Hematopoietic multipotent progenitor cell treated with erythropoietin and hydrocortisone succinate and interleukin-3 and kit ligand, for 8 days (in vitro differentiated cells): ENCODE measurements around the gene TIAL1.
A peak's percentile ranks its signal among the peaks of the same experiment; 100 is the strongest.
"Not testable (repeated sequence)": the region's sequence is repeated elsewhere in the genome, so short reads cannot be mapped to it uniquely, and the experiment has no call there.

ENCODE experiments used
- DNase-seq: peaks from one replicate; pipeline ENCODE4 v3.0.0-alpha.2; 2015

Gene TIAL1

DNA sequence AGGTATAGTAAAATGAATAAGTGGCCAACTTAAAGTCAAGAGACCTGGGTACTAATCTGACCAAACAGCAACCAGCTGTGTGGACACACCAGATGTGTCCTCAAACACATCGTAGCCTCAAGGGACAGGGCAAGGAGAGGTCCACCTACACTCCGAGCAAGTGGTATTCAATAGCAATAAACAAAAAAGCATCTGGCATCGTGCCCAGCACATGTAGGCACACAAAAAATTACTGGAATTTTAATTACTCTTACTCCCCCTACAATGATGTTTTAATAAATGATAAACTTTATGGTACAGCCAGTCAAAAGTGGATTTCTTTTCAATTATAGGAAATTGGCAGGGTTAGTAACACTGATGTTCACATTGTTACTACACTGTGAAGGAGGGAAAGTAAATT is 50.8 kb downstream of the TIAL1 start:
- DNase-seq: no peak

DNA sequence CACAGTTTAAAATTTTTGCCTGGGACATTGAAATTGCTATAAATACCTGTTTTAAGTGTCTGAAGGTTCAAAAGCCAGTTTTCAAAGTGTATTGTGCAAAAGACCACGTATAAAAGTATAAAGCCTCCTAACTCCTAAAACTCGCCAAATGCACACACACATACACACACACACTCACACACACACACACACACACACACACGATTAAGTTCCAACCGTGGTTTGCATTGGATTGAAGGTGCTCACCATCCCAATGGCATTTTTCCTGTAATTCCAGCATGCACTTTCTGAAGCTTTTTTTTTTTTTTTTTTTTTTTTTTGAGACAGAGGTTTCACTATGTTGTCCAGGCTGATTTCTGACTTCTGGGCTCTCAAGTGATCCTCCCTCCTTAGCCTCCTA is 51.5 kb downstream of the TIAL1 start:
- no peak for DNase-seq

DNA sequence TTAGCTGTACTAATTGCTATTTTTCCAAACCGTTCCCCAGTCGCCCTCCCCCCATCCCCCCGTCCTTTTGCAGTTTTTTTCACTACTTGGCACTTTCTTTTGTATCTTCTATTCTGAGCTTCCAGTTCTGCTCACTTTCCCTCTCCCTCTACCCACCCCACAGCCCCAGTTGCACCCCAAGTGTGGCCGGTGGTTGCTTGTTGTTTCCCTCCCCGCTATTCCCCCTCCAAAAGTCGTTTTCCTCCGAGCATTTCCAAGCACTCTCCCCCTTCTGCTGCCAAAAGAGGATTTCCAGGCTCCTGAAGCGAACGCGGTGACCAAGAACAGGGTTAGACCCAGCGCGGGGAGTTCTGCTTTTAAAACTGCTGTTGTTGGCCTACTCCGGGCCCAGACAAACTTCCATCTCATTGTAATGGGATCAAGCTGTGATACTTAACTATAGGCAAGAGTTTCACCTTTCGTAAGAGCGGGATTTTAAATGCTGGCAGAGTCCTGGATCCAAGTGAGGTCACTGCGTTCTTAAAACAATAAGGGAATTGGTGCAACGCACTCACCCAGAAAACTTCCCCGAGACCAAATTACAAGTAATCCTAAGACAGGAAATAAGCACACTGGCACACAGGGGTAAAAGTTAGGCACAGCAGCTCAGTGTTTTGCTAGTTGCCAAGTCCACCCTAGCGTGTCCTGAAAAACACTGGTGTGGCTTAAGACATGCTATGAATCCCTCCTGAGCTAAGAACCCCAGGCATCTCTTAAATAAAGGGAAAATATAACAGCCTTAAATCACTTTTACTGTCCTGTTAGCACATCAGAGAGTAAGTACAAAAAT is 52.7 kb downstream of the TIAL1 start:
- no peak for DNase-seq

DNA sequence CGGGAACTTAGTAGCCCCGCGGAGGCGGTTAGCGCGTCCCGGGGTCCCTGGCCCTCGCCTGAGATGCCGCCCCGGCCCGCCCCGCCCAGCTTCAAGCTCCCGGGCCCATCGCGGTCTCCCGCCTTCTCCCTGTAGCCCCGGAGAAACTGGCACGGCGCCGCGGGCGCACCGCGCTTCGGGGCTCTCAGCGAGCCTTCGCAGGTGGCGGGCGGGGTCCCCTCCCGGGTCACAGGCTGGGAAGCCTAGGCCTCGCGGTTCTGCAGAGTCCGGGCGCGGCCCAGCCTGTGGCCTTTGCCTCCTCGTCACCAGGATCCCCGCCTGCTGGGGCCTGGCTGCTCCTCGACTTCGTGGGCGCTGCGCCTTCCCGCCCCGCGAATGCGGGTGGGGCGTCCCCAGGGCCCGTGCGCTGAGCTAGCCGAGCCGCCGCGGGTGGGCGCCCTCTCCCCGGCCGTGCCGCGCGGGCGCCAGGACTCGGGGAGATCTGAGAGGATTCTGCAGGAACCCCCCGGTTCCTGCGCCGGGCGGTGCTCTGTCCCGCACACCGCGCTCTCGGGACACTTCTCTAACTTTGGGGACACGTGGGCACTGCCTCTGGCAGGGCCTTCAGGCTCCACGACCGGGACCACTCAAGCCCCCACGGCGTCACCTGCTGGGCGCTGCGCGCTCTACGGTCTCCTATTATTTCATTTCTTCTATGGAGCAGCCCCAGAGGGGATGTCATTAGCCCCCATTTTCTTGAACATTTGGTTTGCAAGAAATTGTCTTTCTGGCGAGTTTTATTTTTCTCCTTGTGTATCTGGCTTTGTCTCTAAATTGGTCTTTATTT is 53.6 kb downstream of the TIAL1 start:
- peak; percentile 81 for DNase-seq

DNA sequence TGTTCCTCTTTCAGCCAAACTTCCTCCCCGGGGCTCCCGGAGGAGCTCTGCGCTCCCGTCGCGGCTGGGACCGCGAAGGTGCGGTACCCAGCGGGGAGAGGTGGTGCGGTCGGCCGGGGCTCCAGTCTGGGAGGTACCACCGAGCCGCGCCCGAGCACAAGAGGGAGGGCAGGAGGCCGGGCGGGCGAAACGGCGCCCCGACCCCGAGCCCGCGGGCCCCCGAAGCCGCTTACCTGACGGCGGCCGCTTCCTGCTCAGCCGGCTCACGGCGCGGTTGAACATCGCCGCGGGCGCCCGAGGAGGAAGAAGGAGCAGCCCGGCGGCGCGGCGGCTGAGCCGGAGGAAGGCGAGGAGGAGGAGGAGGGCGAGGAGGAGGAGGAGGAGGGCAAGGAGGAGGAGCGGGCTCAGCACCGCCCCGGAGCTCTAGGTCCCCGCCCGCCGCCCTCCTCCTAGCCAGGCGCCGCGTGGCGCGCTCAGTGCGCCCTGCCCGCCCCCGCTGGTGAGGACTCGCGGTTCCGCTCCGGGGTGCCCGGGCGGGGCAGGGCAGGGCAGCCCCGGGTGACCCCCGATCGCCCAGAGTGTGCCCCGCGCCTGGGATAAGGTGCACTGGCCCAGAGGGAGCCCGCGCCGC is 54.3 kb downstream of the TIAL1 start, which contains the start of gene RGS10:
Gene RGS10 (minus strand): TSS at position 363 of the 631 bp plus-strand sequence. CDS start 81 bp downstream, at position 282.
- peak; percentile 90 for DNase-seq

DNA sequence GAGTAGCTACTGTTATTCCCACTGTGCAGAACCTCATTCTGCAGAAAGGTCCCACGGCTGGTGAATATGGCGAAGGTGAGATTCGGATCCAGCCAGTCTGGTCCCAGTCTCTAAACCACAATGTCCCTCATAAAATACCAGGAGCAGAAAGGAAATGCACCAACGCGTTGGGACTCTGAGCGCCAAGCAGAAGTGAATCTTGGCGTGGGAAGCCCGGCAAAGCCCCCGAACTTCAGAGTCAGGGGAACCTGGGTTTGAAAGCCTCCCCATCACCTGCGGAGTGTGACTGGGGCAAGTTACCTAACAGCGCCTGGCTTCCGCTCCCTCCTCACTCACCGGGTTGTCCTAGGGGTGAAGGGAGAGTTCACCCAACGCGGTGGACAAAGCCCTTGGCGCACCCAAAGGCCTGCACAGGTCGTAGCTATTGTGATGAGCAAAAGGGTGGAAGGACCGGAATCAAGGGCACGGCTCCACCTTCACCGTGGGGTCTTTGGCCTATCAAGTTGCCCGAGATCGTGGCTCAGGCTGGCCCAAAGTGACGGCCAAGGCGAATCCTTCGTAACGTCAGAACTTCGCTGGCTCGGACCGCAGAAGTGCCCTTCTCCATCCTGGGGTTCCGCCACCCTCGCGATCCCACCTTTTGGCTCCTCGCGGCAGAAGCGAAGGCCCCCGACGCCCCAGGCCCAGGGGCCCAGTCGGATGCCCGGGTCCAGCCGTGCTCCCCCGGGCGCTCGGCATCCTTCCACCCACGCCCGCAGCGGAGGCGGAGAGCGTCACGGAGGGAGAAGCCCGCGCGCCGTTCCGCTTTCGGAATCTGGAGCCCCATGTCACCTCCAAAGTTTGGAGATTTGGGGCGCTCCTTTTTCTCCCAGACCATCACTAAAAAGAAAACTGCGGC is 55.1 kb downstream of the TIAL1 start:
- peak; percentile 29 for DNase-seq

DNA sequence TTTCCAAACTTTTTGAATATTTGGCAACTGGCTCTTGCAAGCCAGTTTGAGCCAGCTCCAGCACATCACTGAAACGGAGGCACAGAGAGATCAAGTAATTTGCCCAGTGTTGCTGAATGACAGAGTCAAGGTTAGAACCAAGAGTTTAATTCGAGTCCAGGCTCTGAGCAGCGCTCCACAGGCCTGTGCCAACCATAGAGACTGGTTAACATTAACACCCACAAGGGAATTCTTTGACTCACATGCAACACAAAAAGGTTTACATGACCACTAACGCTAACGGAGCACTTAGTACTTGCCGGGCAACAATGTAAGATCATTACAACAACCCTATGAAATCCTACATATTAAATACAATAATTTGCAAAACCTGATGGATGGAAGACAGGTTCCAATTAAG is 55.7 kb downstream of the TIAL1 start:
- no peak for DNase-seq

DNA sequence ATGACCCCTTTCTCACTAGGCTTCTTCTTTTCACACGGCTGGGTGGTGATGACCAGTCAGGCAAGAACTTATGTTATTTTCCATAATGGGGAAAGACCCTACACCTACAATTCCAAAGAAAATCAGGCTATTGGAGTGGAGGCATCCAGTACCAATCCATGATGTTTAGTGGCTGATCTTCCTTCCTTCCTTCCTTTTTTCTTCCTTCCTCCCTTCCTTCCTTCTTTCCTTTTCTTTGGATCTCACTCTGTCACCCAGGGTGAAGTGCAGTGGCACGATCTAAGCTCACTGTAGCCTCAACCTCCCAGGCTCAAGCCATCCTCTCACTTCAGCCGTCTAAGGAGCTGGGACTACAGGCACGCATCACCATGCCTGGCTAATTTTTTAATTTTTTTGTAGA is 56.7 kb downstream of the TIAL1 start:
- no peak for DNase-seq

DNA sequence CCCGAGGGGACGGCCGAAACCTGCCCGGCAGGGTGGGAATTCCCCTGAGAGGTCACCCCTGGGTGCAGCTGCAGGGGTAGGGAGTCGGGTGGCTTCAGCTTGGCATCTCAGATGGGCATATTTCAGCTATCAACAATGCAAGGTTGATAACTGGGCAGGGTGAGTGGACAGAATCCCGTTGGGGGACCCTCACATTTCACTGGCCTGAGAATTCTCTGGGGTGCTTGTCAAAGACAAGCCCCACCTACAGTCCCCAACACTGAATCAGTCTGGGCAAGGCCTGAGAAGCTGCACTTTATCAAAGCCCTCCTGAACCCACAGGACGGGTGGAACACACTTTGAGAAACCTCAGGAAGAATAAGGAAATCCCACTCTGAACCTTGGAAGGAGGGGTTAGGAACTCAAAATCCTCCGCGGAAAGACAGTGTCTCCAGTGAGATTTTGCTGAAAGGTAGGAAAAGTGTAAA is 57.4 kb downstream of the TIAL1 start:
- DNase-seq: peak; percentile 52

DNA sequence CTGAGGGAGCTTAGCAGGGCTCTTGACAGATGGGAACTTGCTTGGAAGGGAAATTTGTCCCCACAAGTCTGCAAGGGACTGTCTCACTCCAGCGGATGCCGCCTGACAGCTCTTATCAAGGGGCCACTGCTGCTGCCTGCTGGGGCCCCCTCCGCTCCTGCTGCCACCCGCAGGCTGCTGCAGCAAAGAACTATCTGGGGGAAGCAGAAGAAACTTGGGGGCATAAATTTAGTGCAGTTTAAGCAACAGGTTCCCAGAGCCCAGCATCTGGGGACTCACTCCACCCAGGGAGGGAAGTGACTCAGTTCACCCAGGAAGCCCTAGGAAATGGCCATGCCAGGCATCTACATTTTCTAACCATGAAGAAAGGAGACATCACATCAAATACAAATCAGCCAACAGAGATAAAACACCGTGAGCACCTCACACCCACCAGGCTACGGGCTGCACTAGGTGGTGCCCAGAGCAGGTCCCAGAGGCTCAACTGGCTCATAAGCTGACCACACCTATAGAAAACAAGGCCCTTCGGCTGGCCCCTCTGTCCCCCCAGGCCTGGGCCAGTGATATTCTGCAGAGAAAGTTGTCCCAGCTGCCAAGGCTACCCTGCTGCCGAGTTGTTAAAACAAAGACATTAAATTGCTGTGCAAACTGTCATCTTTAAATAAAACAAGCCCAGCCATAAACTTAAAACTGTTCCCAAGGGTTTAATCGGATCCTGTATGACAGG is 58.0 kb downstream of the TIAL1 start:
- DNase-seq: peak; percentile 92

DNA sequence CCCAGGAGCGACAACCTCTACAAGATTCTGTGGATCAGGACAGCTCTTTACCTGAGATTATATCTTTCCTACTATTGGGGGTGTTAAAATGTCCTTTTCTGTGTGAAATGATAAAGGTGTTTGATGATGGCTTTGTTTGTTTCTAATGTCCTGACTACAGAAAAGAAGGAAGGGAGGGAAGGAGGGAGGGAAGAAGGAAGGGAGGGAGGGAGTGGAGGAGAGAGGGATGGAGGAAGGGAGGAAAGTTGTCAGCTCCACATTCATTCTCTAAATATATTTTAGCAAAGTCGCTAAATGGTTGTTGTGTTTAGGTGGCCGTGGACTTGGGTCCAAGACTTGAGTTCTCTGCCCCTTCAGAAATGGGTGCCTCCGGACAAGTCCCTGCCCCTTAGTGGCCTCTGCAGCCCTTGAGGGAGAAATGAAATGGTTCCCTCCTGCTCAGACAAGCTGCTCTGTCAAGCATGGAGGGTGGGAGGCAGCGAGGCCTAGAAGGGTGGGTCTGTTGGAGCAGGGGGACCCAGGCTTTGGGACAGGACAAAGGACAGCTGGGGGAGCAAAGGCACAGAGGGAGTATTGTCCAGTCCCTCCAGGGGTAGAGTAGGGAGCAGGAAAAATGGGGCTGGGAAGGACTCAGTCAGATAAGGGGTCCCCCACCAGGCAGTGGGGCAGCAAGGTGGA is 58.7 kb downstream of the TIAL1 start:
- no peak for DNase-seq

DNA sequence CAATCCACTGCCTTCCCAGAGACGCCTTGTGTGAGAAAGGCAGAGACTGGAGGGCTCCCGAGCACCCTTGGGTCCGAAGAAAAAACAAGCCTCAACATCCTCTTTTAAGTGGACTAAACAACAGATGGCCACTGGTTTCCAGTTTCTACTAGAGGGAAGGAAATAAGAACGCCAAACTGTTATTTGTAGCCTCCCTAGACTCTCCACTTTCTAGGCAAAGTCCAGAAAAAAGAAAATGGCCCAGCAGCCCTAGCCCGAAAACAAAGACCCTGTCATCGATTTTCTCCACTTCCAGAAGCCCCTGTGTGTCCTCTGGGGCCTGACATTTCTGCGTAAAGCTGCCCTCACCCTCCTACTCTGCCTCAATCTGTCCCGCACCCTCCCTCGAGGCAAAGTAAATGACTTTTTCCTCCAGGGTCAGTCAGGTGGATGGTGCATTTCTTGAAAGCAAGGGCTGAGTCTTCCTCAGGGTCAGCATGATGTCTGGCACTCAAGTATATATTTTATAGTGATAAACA is 60.2 kb downstream of the TIAL1 start:
- no peak for DNase-seq

DNA sequence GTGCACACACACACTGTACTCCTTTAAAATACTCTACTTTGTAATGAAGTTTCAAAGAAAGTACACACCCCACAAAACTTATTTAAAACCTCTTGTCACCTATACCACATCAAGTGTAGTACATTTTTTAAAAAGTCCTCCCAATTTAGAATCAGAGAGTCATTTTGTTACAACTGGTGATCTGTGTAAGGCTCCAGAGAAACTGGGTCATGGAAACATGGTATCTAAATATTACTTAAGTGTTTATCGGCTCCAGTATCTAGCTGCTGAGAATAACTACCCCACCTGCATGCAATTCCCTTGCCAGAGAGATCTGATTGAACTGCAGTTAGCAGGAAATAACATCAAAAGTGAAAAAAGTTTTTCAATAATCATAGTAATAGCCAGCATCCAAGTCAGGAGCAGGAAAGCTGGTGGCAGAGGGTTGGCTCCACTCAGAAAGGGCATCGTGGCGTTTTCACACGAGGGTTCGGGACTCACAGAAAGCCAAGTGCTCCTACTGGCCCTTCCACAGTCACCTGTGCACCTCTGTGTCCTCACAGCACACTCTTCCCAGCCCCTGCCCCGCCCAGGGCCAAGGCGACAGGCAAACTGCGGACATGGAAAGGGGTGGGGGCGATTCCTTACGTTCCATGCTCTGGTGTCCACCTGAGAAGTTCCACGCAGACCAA is 60.8 kb downstream of the TIAL1 start:
- DNase-seq: no peak

DNA sequence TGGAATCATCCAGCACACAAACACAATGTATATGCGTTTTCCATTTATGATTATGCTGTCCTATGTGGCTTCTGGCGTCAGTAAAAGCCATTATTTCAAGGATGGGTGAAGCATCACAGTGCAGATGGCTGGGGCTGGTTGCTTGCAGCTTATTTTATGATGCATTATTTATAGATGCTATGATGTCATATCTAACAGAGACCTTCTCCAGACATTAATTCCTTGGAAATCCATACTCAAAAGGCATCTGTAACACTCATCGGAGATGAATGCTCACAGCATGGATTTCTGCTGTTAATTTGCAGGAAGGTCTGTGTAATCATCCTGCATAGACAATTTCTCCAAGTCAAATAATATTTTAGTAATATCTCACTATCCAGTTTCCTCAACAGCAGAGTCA is 61.5 kb downstream of the TIAL1 start:
- no peak for DNase-seq

DNA sequence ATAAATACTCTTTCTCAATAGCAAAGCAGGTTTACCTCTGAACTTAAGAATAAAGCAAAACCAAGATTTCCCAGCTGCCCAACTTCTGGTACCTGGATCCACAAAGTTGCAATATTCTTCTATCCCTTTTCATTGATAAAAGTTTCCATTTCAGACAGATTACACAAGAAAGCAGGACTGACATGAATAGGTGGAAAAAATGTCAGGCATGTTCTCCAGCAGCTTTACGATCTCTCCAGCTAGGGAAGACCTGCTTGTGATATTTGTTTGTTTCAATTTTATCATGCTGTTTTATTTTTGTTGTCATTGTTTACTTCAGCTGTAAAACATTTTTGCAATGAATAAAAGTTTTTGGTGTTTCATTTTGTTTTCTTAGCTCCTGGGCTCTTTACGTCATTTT is 63.3 kb downstream of the TIAL1 start:
- no peak for DNase-seq

DNA sequence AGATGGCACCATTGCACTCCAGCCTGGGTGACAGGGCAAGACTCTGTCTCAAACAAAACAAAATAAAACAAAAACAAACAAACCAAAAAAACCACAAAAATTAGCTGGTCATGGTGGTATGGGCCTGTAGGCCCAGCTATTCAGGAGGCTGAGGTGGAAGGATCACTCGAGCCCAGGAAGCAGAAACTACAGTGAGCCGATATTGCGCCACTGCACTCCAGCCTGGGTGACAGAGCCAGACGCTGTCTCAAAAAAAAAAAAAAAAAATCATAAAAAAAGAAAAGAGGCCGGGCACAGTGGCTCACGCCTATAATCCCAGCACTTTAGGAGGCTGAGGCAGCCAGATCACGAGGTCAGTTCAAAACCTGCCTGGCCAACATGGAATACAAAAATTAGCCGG is 64.0 kb downstream of the TIAL1 start:
- DNase-seq: not testable (repeated sequence)

DNA sequence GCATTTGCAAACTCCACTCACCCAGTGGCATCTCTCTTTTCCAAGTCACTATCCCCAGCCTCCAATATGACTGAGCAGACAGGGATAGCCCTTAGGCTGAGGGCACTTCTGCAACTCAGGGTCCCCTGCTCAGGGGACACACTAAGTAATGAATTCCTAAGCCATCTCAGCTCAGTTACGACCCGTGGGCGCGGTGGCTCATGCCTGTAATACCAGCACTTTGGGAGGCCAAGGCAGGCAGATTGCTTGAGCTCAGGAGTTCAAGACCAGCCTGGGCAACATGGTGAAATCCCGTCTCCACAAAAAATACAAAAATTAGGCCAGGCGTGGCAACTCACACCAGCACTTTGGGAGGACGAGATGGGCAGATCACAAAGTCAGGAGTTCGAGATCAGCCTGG is 64.5 kb downstream of the TIAL1 start:
- not testable (repeated sequence) for DNase-seq

DNA sequence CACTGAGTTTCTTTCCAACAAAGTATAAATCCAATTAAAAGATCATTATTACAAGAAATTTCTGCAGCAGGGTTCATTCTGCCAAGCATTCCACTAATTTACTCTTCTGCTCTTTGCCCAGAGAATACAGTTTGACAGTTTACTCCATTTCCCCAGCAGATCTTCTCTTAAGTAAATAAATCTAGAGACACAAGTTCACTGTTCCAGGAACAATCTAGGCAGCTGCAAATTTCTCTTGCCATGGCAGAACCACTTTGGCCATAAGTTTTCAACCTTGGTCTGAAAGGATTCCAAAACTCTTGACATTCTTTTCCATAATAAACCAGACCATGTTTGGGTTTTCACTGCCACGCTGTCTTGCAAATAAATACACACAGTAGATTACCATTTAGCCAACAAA is 65.7 kb downstream of the TIAL1 start:
- DNase-seq: no peak

DNA sequence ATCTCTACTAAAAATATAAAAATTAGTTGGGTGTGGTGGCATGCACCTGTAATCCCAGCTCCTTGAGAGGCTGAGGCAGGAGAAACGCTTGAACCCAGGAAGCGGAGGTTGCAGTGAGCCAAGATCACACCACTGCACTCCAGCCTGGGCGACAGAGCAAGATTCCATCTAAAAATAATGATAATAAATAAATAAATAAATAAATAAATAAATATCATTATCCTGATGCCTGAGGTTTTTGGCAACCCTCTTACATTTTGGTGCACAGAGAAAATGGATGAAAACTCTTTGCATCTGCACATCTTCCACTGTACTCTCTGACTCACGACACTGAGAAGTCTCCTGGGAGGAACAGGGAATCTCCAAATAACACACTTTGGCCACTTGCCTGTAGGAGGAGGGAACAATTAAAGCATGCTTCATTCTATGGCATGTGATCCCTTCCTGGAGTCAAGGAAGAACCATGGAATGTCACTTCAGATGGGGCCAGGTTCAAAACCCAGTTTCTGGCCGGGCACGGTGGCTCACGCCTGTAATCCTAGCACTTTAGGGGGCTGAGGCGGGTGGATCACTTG is 68.0 kb downstream of the TIAL1 start:
- not testable (repeated sequence) for DNase-seq
